Activated naive CD4-positive, alpha-beta T cell treated with Interleukin-2 at 50 U/mL for 16 hours (primary cell): Measurements from ENCODE around the gene PCDHA3.
"Not testable (repeated sequence)": the region's sequence is repeated elsewhere in the genome, so short reads cannot be mapped to it uniquely, and the experiment has no call there.

Source experiments
- DNase-seq: peaks from one replicate; pipeline ENCODE4 v3.0.0-alpha.2; 2020

The PCDHA3 gene

GRCh38 chr5:140821375-140822280 lies 20.8 kb downstream of the PCDHA3 start, which contains the start of gene PCDHA5:
TSS of gene PCDHA5 (plus strand) at chr5:140821613.
- DNase-seq = no peak

DNA sequence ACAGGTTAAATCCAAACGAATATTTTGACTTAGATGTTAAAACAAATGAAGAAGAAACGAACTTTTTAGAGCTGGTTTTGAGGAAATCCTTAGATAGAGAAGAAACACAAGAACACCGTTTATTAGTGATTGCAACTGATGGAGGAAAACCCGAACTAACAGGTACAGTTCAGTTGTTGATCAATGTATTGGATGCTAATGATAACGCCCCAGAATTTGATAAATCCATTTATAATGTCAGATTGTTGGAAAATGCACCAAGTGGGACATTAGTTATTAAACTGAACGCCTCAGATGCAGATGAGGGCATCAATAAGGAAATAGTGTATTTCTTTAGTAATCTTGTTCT lies 21.4 kb downstream of the PCDHA3 start:
- no peak for DNase-seq

GRCh38 chr5:140822969-140823368 lies 22.1 kb downstream of the PCDHA3 start:
- DNase-seq = not testable (repeated sequence)

GRCh38 chr5:140823475-140823874 lies 22.6 kb downstream of the PCDHA3 start:
- DNase-seq = no peak

DNA sequence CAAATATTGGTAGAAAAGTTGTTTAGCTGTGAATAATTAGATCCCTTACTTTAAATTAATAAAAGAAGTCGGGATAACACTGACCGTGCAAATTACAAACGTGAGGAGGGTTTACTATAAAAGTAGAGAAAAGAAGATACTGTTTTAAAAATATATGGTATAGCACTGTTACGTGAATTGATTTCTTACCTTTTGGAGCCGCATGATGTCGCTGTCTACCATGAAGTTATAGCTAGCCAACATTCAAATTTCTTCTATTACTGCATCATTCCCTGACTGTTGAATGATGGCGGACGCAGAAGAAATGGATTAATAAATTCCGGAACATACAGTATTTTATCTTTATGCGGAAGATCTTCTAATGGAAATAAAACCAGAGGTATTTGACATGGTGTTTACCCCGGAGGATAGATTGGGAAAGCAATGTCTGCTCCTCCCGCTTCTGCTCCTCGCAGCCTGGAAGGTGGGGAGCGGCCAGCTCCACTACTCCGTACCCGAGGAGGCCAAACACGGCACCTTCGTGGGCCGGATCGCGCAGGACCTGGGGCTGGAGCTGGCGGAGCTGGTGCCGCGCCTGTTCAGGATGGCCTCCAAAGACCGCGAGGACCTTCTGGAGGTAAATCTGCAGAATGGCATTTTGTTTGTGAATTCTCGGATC lies 27.0 kb downstream of the PCDHA3 start, which contains the start of gene PCDHA6:
TSS of gene PCDHA6 (plus strand) at position 257 of the 658 bp plus-strand sequence. CDS start at position 389, 132 bp downstream.
- DNase-seq = no peak

GRCh38 chr5:140828362-140828737 lies 27.5 kb downstream of the PCDHA3 start:
- no peak for DNase-seq

- DNase-seq = not testable (repeated sequence)
These were observed 28.9 kb downstream of the PCDHA3 start for GRCh38 chr5:140829511-140830501.

GRCh38 chr5:140833993-140834392 lies 33.1 kb downstream of the PCDHA3 start, which contains the start of gene PCDHA7:
TSS of gene PCDHA7 (plus strand) at chr5:140834269. CDS start at chr5:140834384, 115 bp downstream.
- no peak for DNase-seq

GRCh38 chr5:140834439-140835008 lies 33.7 kb downstream of the PCDHA3 start:
- not testable (repeated sequence) for DNase-seq

DNA sequence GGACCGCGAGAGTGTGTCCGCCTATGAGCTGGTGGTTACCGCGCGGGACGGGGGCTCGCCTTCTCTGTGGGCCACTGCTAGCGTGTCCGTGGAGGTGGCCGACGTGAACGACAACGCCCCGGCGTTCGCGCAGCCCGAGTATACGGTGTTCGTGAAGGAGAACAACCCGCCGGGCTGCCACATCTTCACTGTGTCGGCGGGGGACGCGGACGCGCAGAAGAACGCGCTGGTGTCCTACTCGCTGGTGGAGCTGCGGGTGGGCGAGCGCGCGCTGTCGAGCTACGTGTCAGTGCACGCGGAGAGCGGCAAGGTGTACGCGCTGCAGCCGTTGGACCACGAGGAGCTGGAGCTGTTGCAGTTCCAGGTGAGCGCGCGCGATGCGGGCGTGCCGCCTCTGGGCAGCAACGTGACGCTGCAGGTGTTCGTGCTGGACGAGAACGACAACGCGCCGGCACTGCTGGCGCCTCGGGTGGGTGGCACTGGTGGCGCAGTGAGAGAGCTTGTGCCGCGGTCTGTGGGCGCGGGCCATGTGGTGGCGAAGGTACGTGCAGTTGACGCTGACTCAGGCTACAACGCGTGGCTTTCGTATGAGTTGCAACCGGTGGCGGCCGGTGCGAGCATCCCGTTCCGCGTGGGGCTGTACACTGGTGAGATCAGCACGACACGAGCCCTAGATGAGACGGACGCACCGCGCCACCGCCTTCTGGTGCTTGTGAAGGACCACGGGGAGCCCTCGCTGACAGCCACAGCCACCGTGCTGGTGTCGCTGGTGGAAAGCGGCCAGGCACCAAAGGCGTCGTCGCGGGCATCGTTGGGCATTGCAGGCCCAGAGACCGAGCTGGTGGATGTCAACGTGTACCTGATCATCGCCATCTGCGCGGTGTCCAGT lies 35.0 kb downstream of the PCDHA3 start:
- DNase-seq = no peak

GRCh38 chr5:140840978-140841962 lies 40.4 kb downstream of the PCDHA3 start, which contains the start of gene PCDHA8:
TSS of gene PCDHA8 (plus strand) at chr5:140841187. CDS start at chr5:140841322, 135 bp downstream.
- DNase-seq = no peak

DNA sequence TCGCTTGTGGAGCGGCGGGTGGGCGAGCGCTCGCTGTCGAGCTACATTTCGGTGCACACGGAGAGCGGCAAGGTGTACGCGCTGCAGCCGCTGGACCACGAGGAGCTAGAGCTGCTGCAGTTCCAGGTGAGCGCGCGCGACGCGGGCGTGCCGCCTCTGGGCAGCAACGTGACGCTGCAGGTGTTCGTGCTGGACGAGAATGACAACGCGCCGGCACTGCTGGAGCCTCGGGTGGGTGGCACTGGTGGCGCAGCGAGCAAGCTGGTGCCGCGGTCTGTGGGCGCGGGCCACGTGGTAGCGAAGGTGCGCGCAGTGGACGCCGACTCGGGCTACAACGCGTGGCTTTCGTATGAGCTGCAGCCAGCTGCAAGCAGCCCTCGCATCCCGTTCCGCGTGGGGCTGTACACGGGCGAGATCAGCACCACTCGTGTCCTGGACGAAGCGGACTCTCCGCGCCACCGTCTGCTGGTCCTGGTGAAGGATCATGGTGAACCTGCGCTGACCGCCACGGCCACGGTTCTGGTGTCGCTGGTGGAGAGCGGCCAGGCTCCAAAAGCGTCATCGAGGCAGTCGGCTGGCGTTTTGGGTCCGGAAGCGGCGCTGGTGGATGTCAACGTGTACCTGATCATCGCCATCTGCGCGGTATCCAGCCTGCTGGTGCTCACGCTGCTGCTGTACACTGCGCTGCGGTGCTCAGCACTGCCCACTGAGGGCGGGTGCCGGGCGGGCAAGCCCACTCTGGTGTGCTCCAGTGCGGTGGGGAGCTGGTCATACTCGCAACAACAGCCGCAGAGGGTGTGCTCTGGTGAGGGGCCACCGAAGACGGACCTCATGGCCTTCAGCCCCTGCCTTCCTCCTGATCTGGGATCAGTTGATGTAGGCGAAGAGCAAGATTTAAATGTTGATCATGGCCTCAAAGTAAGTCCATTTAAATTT lies 42.2 kb downstream of the PCDHA3 start:
- no peak for DNase-seq

- not testable (repeated sequence) for DNase-seq
These were observed 47.6 kb downstream of the PCDHA3 start, which contains the start of gene PCDHA9 for GRCh38 chr5:140848139-140849102. TSS of gene PCDHA9 (plus strand) at chr5:140848382. CDS start at chr5:140848496, 114 bp downstream.

GRCh38 chr5:140849831-140850634 lies 49.2 kb downstream of the PCDHA3 start:
- DNase-seq = not testable (repeated sequence)
